ENCODE measurements around the gene CNGB1.
"Not testable (repeated sequence)": the region's sequence is repeated elsewhere in the genome, so short reads cannot be mapped to it uniquely, and the experiment has no call there.

CNGB1 gene

GRCh38 chr16:57846931-57847330, 124.0 kb downstream of the CNGB1 start:
- DNase-seq: not testable (repeated sequence)

- DNase-seq: no peak
These were observed 124.7 kb downstream of the CNGB1 start for GRCh38 chr16:57846078-57846697.

- DNase-seq: no peak
These were observed 125.8 kb downstream of the CNGB1 start for GRCh38 chr16:57845115-57845514.

GRCh38 chr16:57844416-57845030, 126.4 kb downstream of the CNGB1 start:
- DNase-seq: no peak

GRCh38 chr16:57843400-57843799, 127.5 kb downstream of the CNGB1 start:
- no peak for DNase-seq

GRCh38 chr16:57842601-57843000, 128.3 kb downstream of the CNGB1 start:
- no peak for DNase-seq

GRCh38 chr16:57840833-57841232, 130.1 kb downstream of the CNGB1 start:
- DNase-seq: no peak

GRCh38 chr16:57838161-57838560, 132.8 kb downstream of the CNGB1 start:
- DNase-seq: no peak

GRCh38 chr16:57837305-57838125, 133.4 kb downstream of the CNGB1 start:
- DNase-seq: no peak

- not testable (repeated sequence) for DNase-seq
These were observed 135.5 kb downstream of the CNGB1 start for GRCh38 chr16:57835439-57835838.

- DNase-seq: no peak
These were observed 136.0 kb downstream of the CNGB1 start for GRCh38 chr16:57834936-57835335.

Data from amniotic stem cell (primary cell).